ENCODE measurements around the gene B3GALT2. TPM values are rescaled to one million over a fixed set of nuclear protein-coding genes. Genes with fewer than 3 reads are reported as not detected.

The B3GALT2 gene
- total and polyA plus RNA-seq, 9 of the 15 experiments (the other 6 are each of a cell fraction or from before 2014, with no cell fraction given) = 0.03 TPM; not detected in 8

DNA sequence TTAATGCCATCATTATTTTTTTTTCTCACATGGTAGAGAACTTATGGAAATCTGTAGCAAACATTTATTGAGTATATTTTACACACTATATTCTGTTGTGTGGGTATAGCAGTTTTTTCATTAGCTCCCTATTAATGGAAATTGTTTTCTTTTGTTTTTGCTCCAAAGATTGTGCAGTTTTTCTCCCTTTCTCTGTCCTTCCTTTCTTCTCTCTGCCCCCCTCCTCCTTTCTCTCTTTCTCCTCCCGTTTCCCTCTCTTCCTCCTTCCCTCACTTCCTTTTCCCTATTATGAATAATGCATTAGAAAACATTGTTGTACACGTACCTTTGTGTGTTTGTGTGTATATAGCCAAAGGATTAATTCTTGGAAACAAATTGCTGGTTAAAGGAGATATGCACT lies 44.0 kb downstream of the B3GALT2 start:
- ATAC-seq = no peak
- peaks cover 19% of the 10 kb centered on the region; the same call in 2 of the 3 replicates for H3K79me2 ChIP-seq (ENCODE audit: control insufficient read depth, insufficient read depth, low read length)
- no peaks in the 10 kb centered on the region for H3K9me1 ChIP-seq (ENCODE audit: control insufficient read depth, insufficient read depth, low read length)
- H4K20me1 ChIP-seq (replicated peaks; ENCODE audit: control insufficient read depth, insufficient read depth, low read length) = no peaks in the 10 kb centered on the region
- BruUV-seq (replicated peaks) = no TSS peak
- peaks cover 84% of the 10 kb centered on the region for H3K36me3 ChIP-seq (ENCODE audit: control insufficient read depth, insufficient read depth, low read length)
- FAIRE-seq = no peak
- H2AFZ ChIP-seq (ENCODE audit: low read depth, low read length) = no peak overlapping the region
- no peak overlapping the region for H3K27ac ChIP-seq (ENCODE audit: extremely low read depth, low read depth, low read length)
- H3K4me2 ChIP-seq (ENCODE audit: insufficient read depth, low read length) = no peak overlapping the region
- TF ChIP-seq ZNF512 (tag; IDR thresholded peaks at IDR 0.05) (peak; percentile 61; the same call in 1 of the 2 replicates), RBM34 (IDR thresholded peaks at IDR 0.05; ENCODE audit: borderline replicate concordance, insufficient read depth, low read length) (no peak)
- in situ Hi-C loops (cut with MboI) (no loop called here), intact Hi-C loops (cut with micrococcal nuclease) (no loop called here)
- no peaks in the 10 kb centered on the region for H3K4me1 ChIP-seq (replicated peaks in 1 of 2; ENCODE audit: control insufficient read depth in 2 of 2, insufficient read depth in 2 of 2, low read length in 2 of 2)
- POLR2A ChIA-PET = interaction anchor here (0.7 to 1.4 kb wide), 3 partner anchors 16 to 85 kb away, joined by 3 read pairs; partner anchors contain the start of gene CDC73
- no peak overlapping the region for H3K4me3 ChIP-seq
- WGBS (ENCODE audit: insufficient coverage, low coverage, missing lambda C conversion rate) = 83% methylated on average over 2 of the region's 2 CpGs
- no peak overlapping the region for H3K9ac ChIP-seq (ENCODE audit: insufficient read depth in 1 of 2, low read depth in 2 of 2, low read length in 2 of 2)
- CTCF ChIA-PET (ENCODE audit: low intra/inter-chr PET ratio) = no interaction called here
- no peaks in the 10 kb centered on the region for H3K9me3 ChIP-seq (replicated peaks; ENCODE audit: control insufficient read depth, insufficient read depth, low read depth, low read length)
- H3K27me3 ChIP-seq (ENCODE audit: control insufficient read depth in 2 of 2, insufficient read depth in 2 of 2, low read length in 2 of 2) = no peaks in the 10 kb centered on the region
- no peak for DNase-seq (ENCODE audit: extremely low read depth in 1 of 4, low spot score in 3 of 4)

- no peak overlapping the region for H3K27ac ChIP-seq (ENCODE audit: extremely low read depth, low read depth, low read length)
- no peak overlapping the region for H2AFZ ChIP-seq (ENCODE audit: low read depth, low read length)
- in situ Hi-C loops (cut with MboI) = no loop called here
- H3K27me3 ChIP-seq (ENCODE audit: control insufficient read depth in 2 of 2, insufficient read depth in 2 of 2, low read length in 2 of 2) = no peaks in the 10 kb centered on the region
- H3K4me2 ChIP-seq (ENCODE audit: insufficient read depth, low read length) = no peak overlapping the region
- peaks cover 87% of the 10 kb centered on the region for H3K36me3 ChIP-seq (ENCODE audit: control insufficient read depth, insufficient read depth, low read length)
- H3K9ac ChIP-seq (ENCODE audit: insufficient read depth in 1 of 2, low read depth in 2 of 2, low read length in 2 of 2) = no peak overlapping the region
- intact Hi-C loops (cut with micrococcal nuclease) = no loop called here
- DNase-seq (ENCODE audit: extremely low read depth in 1 of 4, low spot score in 3 of 4) (no peak), FAIRE-seq (peak; percentile 65), ATAC-seq (no peak)
- H3K9me3 ChIP-seq (replicated peaks; ENCODE audit: control insufficient read depth, insufficient read depth, low read depth, low read length) = no peaks in the 10 kb centered on the region
- peaks cover 23% of the 10 kb centered on the region; the same call in 2 of the 3 replicates for H3K79me2 ChIP-seq (ENCODE audit: control insufficient read depth, insufficient read depth, low read length)
- no peaks in the 10 kb centered on the region for H3K9me1 ChIP-seq (ENCODE audit: control insufficient read depth, insufficient read depth, low read length)
- no peaks in the 10 kb centered on the region for H4K20me1 ChIP-seq (replicated peaks; ENCODE audit: control insufficient read depth, insufficient read depth, low read length)
- TF ChIP-seq TCFL5 (CRISPR knock-in tag; conservative IDR thresholded peaks at IDR 0.05) (no peak), SRSF3 (IDR thresholded peaks at IDR 0.05; ENCODE audit: insufficient read depth, low read length) (no peak), EZH2 (IDR thresholded peaks at IDR 0.05; ENCODE audit: borderline replicate concordance, low read depth, low read length) (no peak), MAFF (IDR thresholded peaks at IDR 0.05; ENCODE audit: low read length) (no peak), C11orf30 (IDR thresholded peaks at IDR 0.05; ENCODE audit: low read depth) (0 out of 2 replicates have a peak, but pooled peaks have one; percentile 1), MEIS2 (IDR thresholded peaks at IDR 0.05; ENCODE audit: partially characterized antibody) (no peak), KHSRP (IDR thresholded peaks at IDR 0.05) (no peak), PPARD (CRISPR knock-in tag; IDR thresholded peaks at IDR 0.05) (no peak), IFI16 (CRISPR knock-in tag; IDR thresholded peaks at IDR 0.05) (no peak), SAFB (IDR thresholded peaks at IDR 0.05; ENCODE audit: borderline replicate concordance, low read depth, low read length) (0 out of 2 replicates have a peak, but pooled peaks have one; percentile 30), NONO (IDR thresholded peaks at IDR 0.05; ENCODE audit: low read depth in 2 of 2, low read length in 1 of 2) (no peak), SNRNP70 (optimal IDR thresholded peaks at IDR 0.05; ENCODE audit: low read depth, low read length) (no peak), BRD4 (IDR thresholded peaks at IDR 0.05) (no peak), KLF10 (CRISPR knock-in tag; IDR thresholded peaks at IDR 0.05) (no peak), TRIM24 (IDR thresholded peaks at IDR 0.05) (no peak), ZNF174 (CRISPR knock-in tag; IDR thresholded peaks at IDR 0.05) (no peak)
- H3K4me3 ChIP-seq = no peak overlapping the region
- WGBS (ENCODE audit: insufficient coverage, low coverage, missing lambda C conversion rate) = 80% methylated on average over 3 of the region's 3 CpGs
- POLR2A ChIA-PET = interaction anchor here (0.7 to 1.4 kb wide), 2 partner anchors 15 to 84 kb away, joined by 3 read pairs; no protein-coding TSS in a partner anchor
- no TSS peak for BruUV-seq (replicated peaks)
- CTCF ChIA-PET (ENCODE audit: low intra/inter-chr PET ratio) = no interaction called here
- H3K4me1 ChIP-seq (replicated peaks in 1 of 2; ENCODE audit: control insufficient read depth in 2 of 2, insufficient read depth in 2 of 2, low read length in 2 of 2) = no peaks in the 10 kb centered on the region
These were observed 44.6 kb downstream of the B3GALT2 start for GRCh38 chr1:193141804-193142203.
